Measurements from ENCODE around the gene ABHD11.

DNA sequence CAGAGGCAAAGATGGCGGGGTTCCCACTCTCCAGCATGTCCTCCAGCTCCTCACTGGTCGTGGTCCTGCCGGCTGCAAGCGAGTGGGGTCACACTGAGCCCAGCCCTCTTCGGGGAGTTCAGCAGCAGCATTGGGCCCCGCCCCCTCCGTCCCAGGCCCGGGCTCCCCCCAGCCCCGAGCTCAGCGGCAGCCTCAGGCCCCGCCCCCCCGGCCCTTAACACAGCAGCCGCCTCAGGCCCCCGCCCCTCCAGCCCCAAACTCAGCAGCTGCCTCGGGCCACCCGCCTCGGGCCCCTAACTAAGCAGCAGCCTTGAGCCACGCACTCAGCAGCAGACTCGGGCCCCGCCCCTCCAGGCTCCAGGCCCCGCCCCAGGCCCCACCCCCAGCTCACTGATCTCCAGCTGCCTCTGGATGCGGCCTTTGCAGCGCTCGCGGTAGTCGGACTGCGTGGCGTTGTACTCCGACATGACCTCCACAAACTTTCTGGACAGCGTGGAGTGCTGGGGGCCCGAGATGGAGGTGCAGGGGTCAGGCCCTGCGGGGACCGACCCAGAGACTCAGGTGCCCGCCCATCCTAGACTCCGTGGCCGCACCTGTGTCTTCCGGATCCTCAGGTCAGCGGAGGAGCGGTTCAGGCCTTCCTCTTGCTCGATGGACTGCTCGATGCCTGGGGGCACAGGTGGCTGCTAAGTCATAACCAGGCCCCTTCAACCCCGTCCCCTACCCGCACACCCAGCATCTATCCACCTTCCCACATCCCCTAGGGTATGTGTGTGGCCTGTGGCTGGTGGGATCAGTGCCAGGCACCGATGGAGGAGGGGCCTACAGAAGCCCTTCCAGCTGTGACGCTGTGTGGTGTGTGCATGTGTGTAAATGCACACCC lies 34.6 kb downstream of the ABHD11 start:
- TF ChIP-seq, protein P1, sequence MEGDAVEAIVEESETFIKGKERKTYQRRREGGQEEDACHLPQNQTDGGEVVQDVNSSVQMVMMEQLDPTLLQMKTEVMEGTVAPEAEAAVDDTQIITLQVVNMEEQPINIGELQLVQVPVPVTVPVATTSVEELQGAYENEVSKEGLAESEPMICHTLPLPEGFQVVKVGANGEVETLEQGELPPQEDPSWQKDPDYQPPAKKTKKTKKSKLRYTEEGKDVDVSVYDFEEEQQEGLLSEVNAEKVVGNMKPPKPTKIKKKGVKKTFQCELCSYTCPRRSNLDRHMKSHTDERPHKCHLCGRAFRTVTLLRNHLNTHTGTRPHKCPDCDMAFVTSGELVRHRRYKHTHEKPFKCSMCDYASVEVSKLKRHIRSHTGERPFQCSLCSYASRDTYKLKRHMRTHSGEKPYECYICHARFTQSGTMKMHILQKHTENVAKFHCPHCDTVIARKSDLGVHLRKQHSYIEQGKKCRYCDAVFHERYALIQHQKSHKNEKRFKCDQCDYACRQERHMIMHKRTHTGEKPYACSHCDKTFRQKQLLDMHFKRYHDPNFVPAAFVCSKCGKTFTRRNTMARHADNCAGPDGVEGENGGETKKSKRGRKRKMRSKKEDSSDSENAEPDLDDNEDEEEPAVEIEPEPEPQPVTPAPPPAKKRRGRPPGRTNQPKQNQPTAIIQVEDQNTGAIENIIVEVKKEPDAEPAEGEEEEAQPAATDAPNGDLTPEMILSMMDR (optimal IDR thresholded peaks at IDR 0.05 in 1 of 3, IDR thresholded peaks at IDR 0.05 in 1 of 3, conservative IDR thresholded peaks at IDR 0.05 in 1 of 3; ENCODE audit: extremely low read depth in 1 of 3, insufficient read depth in 2 of 3, low read length in 3 of 3): no peak
- TF ChIP-seq EZH2 (IDR thresholded peaks at IDR 0.05; ENCODE audit: low read length): no peak
